Thymus (tissue), 14 donors: ENCODE measurements around the gene GLRB. TPM values are rescaled to one million over a fixed set of nuclear protein-coding genes. Genes with fewer than 3 reads are reported as not detected.

Experiments used
- DNase-seq, 9 donors: peaks; one replicate each; pipeline ENCODE4 v3.0.0-alpha.2; 2013; ENCODE audit warnings: low spot score in 9 of 9, low read depth in 6 of 9, missing footprints in 1 of 9
- H3K27ac ChIP-seq, 2 donors: one replicate each; pipeline ENCODE4 v1.5.1; 2013; ENCODE audit warnings: control low read depth in 1 of 2, low read depth in 1 of 2, low read length in 1 of 2, mild to moderate bottlenecking in 1 of 2, moderate library complexity in 1 of 2
- H3K27me3 ChIP-seq, 2 donors: one replicate each; pipeline ENCODE4 v1.5.1; 2013; ENCODE audit warnings: low read length in 1 of 2; ENCODE audit not compliant: control insufficient read depth in 2 of 2, insufficient read depth in 1 of 2
- H3K36me3 ChIP-seq, 2 donors: one replicate each; pipeline ENCODE4 v1.5.1; 2013; ENCODE audit warnings: low read length in 1 of 2, mild to moderate bottlenecking in 1 of 2, moderate library complexity in 1 of 2; ENCODE audit not compliant: control insufficient read depth in 2 of 2, insufficient read depth in 2 of 2
- H3K4me1 ChIP-seq, 2 donors: one replicate each; pipeline ENCODE4 v1.5.1; 2013; ENCODE audit warnings: low read length in 2 of 2; ENCODE audit not compliant: control insufficient read depth in 2 of 2, insufficient read depth in 2 of 2
- H3K4me3 ChIP-seq, 2 donors: one replicate each; pipeline ENCODE4 v1.5.1; 2013; ENCODE audit warnings: low read length in 2 of 2, control low read depth in 1 of 2, mild to moderate bottlenecking in 1 of 2
- H3K9me3 ChIP-seq, 2 donors: one replicate each; pipeline ENCODE4 v1.5.1; 2013; ENCODE audit warnings: low read length in 1 of 2, mild to moderate bottlenecking in 1 of 2; ENCODE audit not compliant: control insufficient read depth in 2 of 2, insufficient read depth in 1 of 2
- WGBS: extraction: QIAGEN DNeasy Blood & Tissue Kit; methylation state at CpG from one replicate; pipeline ENCODE4 v1.1.7; 2013; 5-methylcytosine and 5-hydroxymethylcytosine counted together
- long read RNA-seq, 10 donors: transcript quantifications; one replicate each; lab custom pipeline, GENCODE V29; 2026
- polyA plus RNA-seq: library from polyadenylated mRNA; stranded (reverse); fragments of 200-250 nt; gene quantifications from one replicate; pipeline ENCODE4 v1.2.3, GENCODE V29; 2013
- total RNA-seq: library from RNA; stranded (reverse); fragments of 120-200 nt; gene quantifications from one replicate; pipeline ENCODE4 v1.2.4, GENCODE V29; 2013
- donor health status: healthy.

GLRB gene
- total RNA-seq (1.9 TPM), polyA plus RNA-seq (1.5 TPM)
- long read RNA-seq, donor 1 = 0 reads
- long read RNA-seq, donor 2 = 0 reads
- long read RNA-seq, donor 3, partial matches to known transcripts = 0 of 2 reads
- long read RNA-seq, donor 3, other reads (novel, unspliced or antisense) = 0 of 2 reads
- long read RNA-seq, donor 4, partial matches to known transcripts = 0 of 1 reads
- long read RNA-seq, donor 4, other reads (novel, unspliced or antisense) = 0 of 1 reads
- long read RNA-seq, donor 5, partial matches to known transcripts = 0 of 1 reads
- long read RNA-seq, donor 5, other reads (novel, unspliced or antisense) = 0 of 1 reads
- long read RNA-seq, donor 6 = 0 reads
- long read RNA-seq, donor 7 = 0 reads
- long read RNA-seq, donor 8 = 0 reads
- long read RNA-seq, donor 9 = 0 reads
- long read RNA-seq, donor 10, partial matches to known transcripts = 0 of 1 reads
- long read RNA-seq, donor 10, other reads (novel, unspliced or antisense) = 0 of 1 reads

DNA sequence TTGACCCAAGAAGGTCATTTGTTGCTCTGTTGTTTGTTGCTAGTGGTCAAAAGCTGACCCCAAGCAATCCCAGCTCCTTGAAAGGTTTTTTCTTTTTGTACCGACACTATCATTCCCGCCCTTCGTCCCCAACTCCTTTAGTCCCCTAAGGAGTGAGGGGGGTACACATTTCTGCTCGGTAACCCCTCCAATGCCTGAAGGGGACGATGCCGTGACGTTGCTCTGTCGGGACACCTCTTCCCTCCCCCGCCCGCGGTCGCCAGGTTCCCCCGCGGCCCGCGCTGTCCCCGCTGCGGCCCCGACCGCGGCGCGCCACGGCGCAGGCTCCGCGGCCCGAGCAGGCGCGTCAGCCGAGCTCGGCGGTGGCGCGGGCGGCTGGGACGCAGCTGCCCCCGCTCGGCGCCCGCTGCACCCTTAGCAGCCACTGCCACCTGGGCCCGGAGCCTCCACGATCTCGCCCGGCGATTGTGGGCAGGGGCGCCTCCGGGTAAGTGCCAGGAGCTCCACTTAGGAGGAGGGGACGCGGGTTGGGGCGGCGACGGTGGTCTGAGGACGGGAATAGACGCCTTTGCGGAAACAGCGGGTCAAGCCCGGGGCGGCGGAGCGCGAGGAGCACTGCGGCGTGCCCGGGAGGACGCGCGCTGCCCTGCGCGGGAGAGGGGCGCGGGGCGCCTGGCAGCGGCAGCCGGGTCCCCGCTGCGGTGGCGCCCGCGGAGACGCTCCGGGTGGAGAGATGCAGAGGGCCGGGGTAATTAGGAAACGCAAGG lies at the start of gene GLRB:
TSS of gene GLRB (plus strand) at position 340 of the 767 bp plus-strand sequence. CDS start 1,875 bp downstream, outside the sequence.
- Histone ChIP-seq H3K27me3 (peaks cover 10 to 15% of the 10 kb centered on the region in 2 donors), H3K27ac (no peak within 1 kb of the TSS), H3K9me3 (no peaks in the 10 kb centered on the region), H3K36me3 (no peaks in the 10 kb centered on the region), H3K4me3 (peak within 1 kb of the TSS; percentile 34 to 41), H3K4me1 (peaks cover 0 to 6% of the 10 kb centered on the region in 2 donors)
- 2% methylated on average over 84 of the region's 84 CpGs for WGBS
- DNase-seq = peak in 3 of 9 donors; percentile 11 to 40 (median 13)

DNA sequence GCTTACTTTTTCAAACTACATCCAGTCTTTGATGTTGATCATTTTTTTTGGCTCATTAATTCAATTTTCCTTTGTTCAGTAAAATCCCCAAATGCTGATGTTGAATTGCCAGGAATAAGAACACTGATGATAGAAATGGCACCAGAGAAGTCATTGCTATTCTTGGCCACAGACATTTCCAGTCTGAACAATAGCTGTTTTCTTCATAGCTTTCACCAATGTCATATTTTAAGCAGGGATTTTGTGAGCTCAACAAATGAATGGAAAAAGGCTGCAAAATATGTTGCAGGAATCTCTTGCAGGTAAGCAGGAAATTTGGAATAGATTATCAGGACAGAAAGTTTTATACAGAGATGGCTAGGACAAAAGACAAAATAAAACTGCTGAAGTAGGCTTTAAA lies 40.5 kb upstream of the GLRB start:
- DNase-seq = no peak
- no peaks in the 10 kb centered on the region for H3K36me3 ChIP-seq
- H3K9me3 ChIP-seq = no peaks in the 10 kb centered on the region
- H3K27ac ChIP-seq = no peak overlapping the region
- no peaks in the 10 kb centered on the region for H3K4me1 ChIP-seq
- no peak overlapping the region for H3K4me3 ChIP-seq
- H3K27me3 ChIP-seq = no peaks in the 10 kb centered on the region

DNA sequence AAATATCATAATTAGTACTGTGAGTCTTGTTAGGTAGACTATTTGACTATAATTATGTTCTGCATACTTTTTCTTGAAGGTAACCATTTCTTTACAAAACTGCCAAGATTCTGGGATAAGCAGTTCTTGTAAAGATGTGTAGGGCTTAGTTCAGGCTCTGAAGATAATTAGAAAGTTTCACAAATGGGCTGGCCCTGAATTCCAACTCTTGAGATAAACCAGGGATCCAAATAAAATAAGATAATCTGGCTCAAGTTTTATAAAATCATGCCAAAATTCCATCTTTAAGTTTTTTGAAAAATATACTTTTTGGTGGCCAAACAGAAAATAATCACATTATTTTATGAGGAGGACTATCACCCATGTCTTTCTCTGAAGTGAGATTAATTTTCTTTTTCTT lies 35.5 kb upstream of the GLRB start:
- Histone ChIP-seq H3K36me3 (no peaks in the 10 kb centered on the region), H3K27ac (no peak overlapping the region), H3K27me3 (no peaks in the 10 kb centered on the region), H3K4me3 (no peak overlapping the region), H3K9me3 (no peaks in the 10 kb centered on the region), H3K4me1 (peaks cover 0 to 3% of the 10 kb centered on the region in 2 donors)
- DNase-seq = no peak

DNA sequence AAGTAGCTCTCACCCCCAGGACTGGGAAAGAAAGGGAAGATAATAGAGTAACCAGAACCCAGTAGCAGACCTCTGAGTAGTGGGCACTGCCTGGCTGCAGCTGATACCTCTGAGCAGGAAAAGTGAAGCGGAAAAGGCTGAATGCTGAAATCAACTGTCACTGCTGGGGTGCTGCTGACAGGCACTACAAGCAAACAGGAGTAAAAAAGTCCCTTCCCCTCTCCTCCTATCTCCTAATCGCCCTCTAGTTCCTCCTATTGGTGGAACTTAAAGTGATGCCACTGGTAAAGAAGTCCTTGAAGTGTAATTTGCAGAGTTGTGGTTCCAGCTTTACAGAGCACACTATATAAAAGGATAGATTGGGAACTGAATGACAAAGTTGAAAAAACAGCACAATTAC lies 32.8 kb upstream of the GLRB start:
- no peaks in the 10 kb centered on the region for H3K36me3 ChIP-seq
- no peak overlapping the region for H3K4me3 ChIP-seq
- H3K27me3 ChIP-seq = no peaks in the 10 kb centered on the region
- DNase-seq = peak in 3 of 9 donors; percentile 1 to 35 (median 2)
- no peak overlapping the region for H3K27ac ChIP-seq
- H3K4me1 ChIP-seq = peaks cover 0 to 3% of the 10 kb centered on the region in 2 donors
- H3K9me3 ChIP-seq = no peaks in the 10 kb centered on the region
- WGBS = 10% methylated on average over 2 of the region's 2 CpGs

DNA sequence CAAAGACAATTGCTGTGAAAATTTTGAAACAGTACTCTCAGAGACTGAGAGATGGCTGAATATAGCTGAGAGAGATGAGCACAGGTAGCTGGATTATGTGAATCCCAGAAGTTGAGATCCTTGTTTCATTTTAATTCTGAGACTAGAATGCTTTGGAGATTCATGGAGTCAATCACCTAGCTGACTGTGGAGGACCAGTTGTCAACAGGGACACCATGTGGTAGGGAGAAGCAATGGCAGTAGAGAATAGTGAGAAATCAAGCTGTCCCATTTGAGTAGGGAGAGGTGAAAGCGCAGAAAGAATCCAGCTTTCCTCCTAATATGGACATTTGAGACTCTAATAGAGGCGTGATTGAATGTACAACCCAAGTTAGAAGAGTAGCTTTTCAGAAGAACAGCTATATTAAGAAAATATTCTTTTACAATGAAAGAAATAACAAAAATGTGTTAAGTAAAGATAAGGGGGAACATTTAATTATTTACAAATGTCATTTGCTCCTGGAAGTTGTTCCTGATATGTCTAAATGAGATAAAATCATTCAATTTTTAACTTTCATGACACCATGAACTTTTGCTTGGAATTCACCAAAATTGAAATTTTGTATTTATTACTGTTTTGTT lies 30.3 kb upstream of the GLRB start:
- Histone ChIP-seq H3K4me1 (peaks cover 0 to 3% of the 10 kb centered on the region in 2 donors), H3K27me3 (no peaks in the 10 kb centered on the region), H3K9me3 (no peaks in the 10 kb centered on the region), H3K4me3 (no peak overlapping the region), H3K27ac (no peak overlapping the region), H3K36me3 (no peaks in the 10 kb centered on the region)
- peak in 3 of 9 donors; percentile 4 to 37 (median 20) for DNase-seq
- WGBS = 36% methylated on average over 2 of the region's 2 CpGs

DNA sequence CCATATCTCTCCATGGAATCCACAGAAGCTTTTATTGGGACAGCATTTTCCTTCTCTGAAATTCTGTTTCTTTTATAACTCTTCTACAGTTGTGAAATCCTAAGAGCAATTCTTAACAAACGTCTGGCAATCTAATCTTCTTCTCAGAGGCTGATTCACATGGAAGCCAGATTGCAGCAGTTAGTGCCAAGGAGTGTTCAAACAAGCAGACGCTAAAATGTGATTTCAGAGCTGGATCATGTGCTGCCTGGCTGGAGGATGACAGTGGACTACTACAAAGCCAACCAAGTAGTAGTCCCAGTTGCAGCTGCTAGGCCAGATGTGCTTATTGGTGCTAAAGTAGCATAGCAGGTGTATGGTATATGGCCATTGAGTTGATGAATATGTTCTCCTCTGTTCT lies 27.7 kb upstream of the GLRB start:
- Histone ChIP-seq H3K27ac (no peak overlapping the region), H3K4me1 (no peaks in the 10 kb centered on the region), H3K9me3 (no peaks in the 10 kb centered on the region), H3K36me3 (no peaks in the 10 kb centered on the region), H3K4me3 (no peak overlapping the region), H3K27me3 (no peaks in the 10 kb centered on the region)
- 88% methylated on average over 2 of the region's 2 CpGs for WGBS
- DNase-seq = no peak

DNA sequence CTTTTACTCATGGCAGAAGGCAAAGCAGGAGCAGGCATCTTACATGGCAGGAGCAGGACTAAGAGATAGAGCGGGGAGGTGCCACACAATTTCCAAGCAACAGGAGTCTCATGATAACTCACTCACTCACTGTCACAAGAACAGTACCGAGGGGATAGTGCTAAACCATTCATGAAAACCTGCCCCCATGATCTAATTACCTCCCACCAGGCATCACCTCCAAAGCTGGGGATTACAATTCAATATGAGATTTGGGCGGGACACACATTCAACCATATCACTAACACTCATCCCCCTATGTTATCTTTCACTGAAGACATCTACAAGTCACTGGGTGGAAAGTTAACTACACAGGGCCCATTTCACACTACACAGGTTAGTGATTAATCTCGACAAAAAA lies 25.4 kb upstream of the GLRB start:
- H3K9me3 ChIP-seq = no peaks in the 10 kb centered on the region
- no peak overlapping the region for H3K4me3 ChIP-seq
- no peaks in the 10 kb centered on the region for H3K4me1 ChIP-seq
- no peaks in the 10 kb centered on the region for H3K36me3 ChIP-seq
- 93% methylated on average over 4 of the region's 4 CpGs for WGBS
- no peak for DNase-seq
- H3K27me3 ChIP-seq = no peaks in the 10 kb centered on the region
- no peak overlapping the region for H3K27ac ChIP-seq

DNA sequence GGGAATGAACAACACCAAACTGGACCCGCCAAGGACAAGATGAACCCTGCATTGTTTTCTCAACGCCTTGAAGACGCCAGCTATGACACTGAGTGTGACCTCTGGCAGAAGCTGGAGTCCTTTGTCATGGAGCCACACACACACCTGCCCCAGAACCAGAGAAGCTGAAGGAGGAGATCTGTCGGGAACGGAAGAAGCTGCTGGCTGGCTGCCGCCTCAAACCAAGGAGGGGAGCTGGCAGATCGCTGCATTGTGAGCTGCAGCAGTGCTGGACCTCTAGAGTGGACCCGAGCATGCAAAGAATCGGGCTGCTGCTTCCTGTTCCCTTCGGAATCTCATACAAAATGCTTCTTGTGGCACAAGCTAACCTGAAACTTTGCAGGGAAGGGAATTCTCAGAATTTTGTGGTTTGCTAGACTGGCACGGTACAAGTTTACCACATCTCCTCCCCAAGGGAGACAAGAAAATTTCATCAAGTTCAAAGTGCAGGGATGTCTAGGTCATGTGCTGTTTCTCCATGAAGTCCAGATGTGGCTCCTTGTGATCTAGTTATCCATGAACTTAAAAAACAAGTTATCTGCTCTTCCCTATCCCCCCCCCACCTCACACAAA lies 23.4 kb upstream of the GLRB start:
- H3K36me3 ChIP-seq = no peaks in the 10 kb centered on the region
- H3K4me3 ChIP-seq = no peak overlapping the region
- WGBS = 92% methylated on average over 11 of the region's 11 CpGs
- H3K4me1 ChIP-seq = no peaks in the 10 kb centered on the region
- no peaks in the 10 kb centered on the region for H3K9me3 ChIP-seq
- H3K27ac ChIP-seq = no peak overlapping the region
- no peaks in the 10 kb centered on the region for H3K27me3 ChIP-seq
- no peak for DNase-seq
